ENCODE data around the gene TDRD10. TPM values are rescaled to one million over a fixed set of nuclear protein-coding genes. Genes with fewer than 3 reads are reported as not detected.
"Not testable (repeated sequence)": the region's sequence is repeated elsewhere in the genome, so short reads cannot be mapped to it uniquely, and the experiment has no call there.

The TDRD10 gene
- total RNA-seq, 2 donors from 2014 or later: 0.52 to 2.6 TPM

- intact Hi-C loops (cut with DNase I): loop anchor here (10.0 kb wide), 1 partner anchor 55 kb away; no protein-coding TSS in a partner anchor
- no peaks in the 10 kb centered on the region for H3K4me1 ChIP-seq
- 81 to 86% methylated on average over 6 of the region's 6 CpGs for WGBS, 2 donors
These were observed 27.3 kb downstream of the TDRD10 start for GRCh38 chr1:154529308-154529707.

GRCh38 chr1:154531950-154532349 lies 29.9 kb downstream of the TDRD10 start:
- WGBS, 2 donors: 95 to 100% methylated on average over 1 to 10 of the region's 13 CpGs
- H3K4me3 ChIP-seq; ATAC-seq; DNase-seq; H3K4me1 ChIP-seq; H3K27ac ChIP-seq; intact Hi-C loops (cut with DNase I); H3K9me3 ChIP-seq; H3K27me3 ChIP-seq; H3K36me3 ChIP-seq (replicated peaks in 1 of 2; ENCODE audit: insufficient read depth in 1 of 2, low read depth in 2 of 2): not testable (repeated sequence)

More at GRCh38 chr1:154529308-154529707, 27.3 kb downstream of the TDRD10 start:
- no peak for TF ChIP-seq POLR2A (IDR thresholded peaks at IDR 0.05)
- no peak for TF ChIP-seq CTCF (IDR thresholded peaks at IDR 0.05)
- no peak for DNase-seq
- H3K36me3 ChIP-seq (replicated peaks in 1 of 2; ENCODE audit: insufficient read depth in 1 of 2, low read depth in 2 of 2): no peaks in the 10 kb centered on the region
- no peaks in the 10 kb centered on the region for H3K27me3 ChIP-seq
- no peak overlapping the region for H3K27ac ChIP-seq
- no peaks in the 10 kb centered on the region for H3K9me3 ChIP-seq
- no peak for ATAC-seq
- H3K4me3 ChIP-seq: no peak overlapping the region

GRCh38 chr1:154533952-154534844 lies 32.2 kb downstream of the TDRD10 start:
- no peak overlapping the region for H3K4me3 ChIP-seq
- H3K27ac ChIP-seq: no peak overlapping the region
- H3K36me3 ChIP-seq (replicated peaks in 1 of 2; ENCODE audit: insufficient read depth in 1 of 2, low read depth in 2 of 2): no peaks in the 10 kb centered on the region
- intact Hi-C loops (cut with DNase I): no loop called here
- no peaks in the 10 kb centered on the region for H3K9me3 ChIP-seq
- TF ChIP-seq CTCF (IDR thresholded peaks at IDR 0.05) (peak; percentile 39 to 73 (median 69)), POLR2A (IDR thresholded peaks at IDR 0.05) (no peak)
- DNase-seq: peak; percentile 68 to 74 (median 68)
- 29 to 39% methylated on average over 11 of the region's 11 CpGs for WGBS, 2 donors
- ATAC-seq: peak; percentile 78
- no peaks in the 10 kb centered on the region for H3K4me1 ChIP-seq
- H3K27me3 ChIP-seq: no peaks in the 10 kb centered on the region

GRCh38 chr1:154536570-154536969 lies 34.6 kb downstream of the TDRD10 start:
- DNase-seq (no peak), ATAC-seq (no peak)
- intact Hi-C loops (cut with DNase I): no loop called here
- Histone ChIP-seq H3K4me1 (no peaks in the 10 kb centered on the region), H3K27me3 (no peaks in the 10 kb centered on the region), H3K9me3 (no peaks in the 10 kb centered on the region), H3K4me3 (no peak overlapping the region), H3K27ac (no peak overlapping the region), H3K36me3 (replicated peaks in 1 of 2; ENCODE audit: insufficient read depth in 1 of 2, low read depth in 2 of 2) (no peaks in the 10 kb centered on the region)
- TF ChIP-seq CTCF (IDR thresholded peaks at IDR 0.05): no peak
- no peak for TF ChIP-seq POLR2A (IDR thresholded peaks at IDR 0.05)
- 60 to 74% methylated on average over 7 of the region's 7 CpGs for WGBS, 2 donors

- 73 to 79% methylated on average over 9 of the region's 9 CpGs for WGBS, 2 donors
- H3K27me3 ChIP-seq: no peaks in the 10 kb centered on the region
- DNase-seq: no peak
- H3K9me3 ChIP-seq: no peaks in the 10 kb centered on the region
- no peaks in the 10 kb centered on the region for H3K4me1 ChIP-seq
- TF ChIP-seq CTCF (IDR thresholded peaks at IDR 0.05) (no peak), POLR2A (IDR thresholded peaks at IDR 0.05) (no peak)
- H3K27ac ChIP-seq: no peak overlapping the region
- H3K4me3 ChIP-seq: no peak overlapping the region
- ATAC-seq: no peak
- no peaks in the 10 kb centered on the region for H3K36me3 ChIP-seq (replicated peaks in 1 of 2; ENCODE audit: insufficient read depth in 1 of 2, low read depth in 2 of 2)
- intact Hi-C loops (cut with DNase I): loop anchor here (10.0 kb wide), 1 partner anchor 65 kb away; no protein-coding TSS in a partner anchor
These were observed 37.8 kb downstream of the TDRD10 start for GRCh38 chr1:154539486-154540483.

All from body of pancreas (tissue), 4 donors.